PFSK-1 (cell line): ENCODE results near the gene WFDC1.

ENCODE experiments used
- FOXP2 ChIP-seq: optimal IDR thresholded peaks from 2 replicates; pipeline ENCODE3; 2011; ENCODE audit warnings: borderline replicate concordance, control low read depth, inconsistent platforms; ENCODE audit not compliant: insufficient read depth; ENCODE audit errors: extremely low read length, extremely low read depth
- POLR2AphosphoS5 ChIP-seq: IDR thresholded peaks from 2 replicates; pipeline ENCODE4 v1.6.1; 2012; ENCODE audit warnings: low read depth, mild to moderate bottlenecking, control low read depth, low read length, moderate library complexity
- SIN3A ChIP-seq: IDR thresholded peaks from 2 replicates; pipeline ENCODE4 v1.6.1; 2012; ENCODE audit warnings: mild to moderate bottlenecking, low read length, moderate library complexity, borderline replicate concordance; ENCODE audit not compliant: insufficient read depth
- TAF1 ChIP-seq: IDR thresholded peaks from 2 replicates; pipeline ENCODE4 v1.6.1; 2012; ENCODE audit warnings: low read length, control low read depth, borderline replicate concordance; ENCODE audit not compliant: insufficient read depth
- TF ChIP-seq, protein P1 (sequence below), 2 experiments: IDR thresholded peaks; 2 replicates each; pipeline versions ENCODE4 v1.6.1 to v1.8.0; 2011 to 2012; ENCODE audit warnings: low read depth in 2 of 2, low read length in 2 of 2, control low read depth in 1 of 2, inconsistent platforms in 1 of 2, mild to moderate bottlenecking in 1 of 2, moderate library complexity in 1 of 2; ENCODE audit not compliant: insufficient read depth in 1 of 2

The WFDC1 gene

GRCh38 chr16:84321932-84322331 lies 27.3 kb downstream of the WFDC1 start:
- TF ChIP-seq POLR2AphosphoS5 (no peak), SIN3A (no peak), FOXP2 (no peak)
- TF ChIP-seq, protein P1, sequence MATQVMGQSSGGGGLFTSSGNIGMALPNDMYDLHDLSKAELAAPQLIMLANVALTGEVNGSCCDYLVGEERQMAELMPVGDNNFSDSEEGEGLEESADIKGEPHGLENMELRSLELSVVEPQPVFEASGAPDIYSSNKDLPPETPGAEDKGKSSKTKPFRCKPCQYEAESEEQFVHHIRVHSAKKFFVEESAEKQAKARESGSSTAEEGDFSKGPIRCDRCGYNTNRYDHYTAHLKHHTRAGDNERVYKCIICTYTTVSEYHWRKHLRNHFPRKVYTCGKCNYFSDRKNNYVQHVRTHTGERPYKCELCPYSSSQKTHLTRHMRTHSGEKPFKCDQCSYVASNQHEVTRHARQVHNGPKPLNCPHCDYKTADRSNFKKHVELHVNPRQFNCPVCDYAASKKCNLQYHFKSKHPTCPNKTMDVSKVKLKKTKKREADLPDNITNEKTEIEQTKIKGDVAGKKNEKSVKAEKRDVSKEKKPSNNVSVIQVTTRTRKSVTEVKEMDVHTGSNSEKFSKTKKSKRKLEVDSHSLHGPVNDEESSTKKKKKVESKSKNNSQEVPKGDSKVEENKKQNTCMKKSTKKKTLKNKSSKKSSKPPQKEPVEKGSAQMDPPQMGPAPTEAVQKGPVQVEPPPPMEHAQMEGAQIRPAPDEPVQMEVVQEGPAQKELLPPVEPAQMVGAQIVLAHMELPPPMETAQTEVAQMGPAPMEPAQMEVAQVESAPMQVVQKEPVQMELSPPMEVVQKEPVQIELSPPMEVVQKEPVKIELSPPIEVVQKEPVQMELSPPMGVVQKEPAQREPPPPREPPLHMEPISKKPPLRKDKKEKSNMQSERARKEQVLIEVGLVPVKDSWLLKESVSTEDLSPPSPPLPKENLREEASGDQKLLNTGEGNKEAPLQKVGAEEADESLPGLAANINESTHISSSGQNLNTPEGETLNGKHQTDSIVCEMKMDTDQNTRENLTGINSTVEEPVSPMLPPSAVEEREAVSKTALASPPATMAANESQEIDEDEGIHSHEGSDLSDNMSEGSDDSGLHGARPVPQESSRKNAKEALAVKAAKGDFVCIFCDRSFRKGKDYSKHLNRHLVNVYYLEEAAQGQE (IDR thresholded peaks at IDR 0.05; ENCODE audit: insufficient read depth in 1 of 2, low read depth in 2 of 2, low read length in 2 of 2): no peak

DNA sequence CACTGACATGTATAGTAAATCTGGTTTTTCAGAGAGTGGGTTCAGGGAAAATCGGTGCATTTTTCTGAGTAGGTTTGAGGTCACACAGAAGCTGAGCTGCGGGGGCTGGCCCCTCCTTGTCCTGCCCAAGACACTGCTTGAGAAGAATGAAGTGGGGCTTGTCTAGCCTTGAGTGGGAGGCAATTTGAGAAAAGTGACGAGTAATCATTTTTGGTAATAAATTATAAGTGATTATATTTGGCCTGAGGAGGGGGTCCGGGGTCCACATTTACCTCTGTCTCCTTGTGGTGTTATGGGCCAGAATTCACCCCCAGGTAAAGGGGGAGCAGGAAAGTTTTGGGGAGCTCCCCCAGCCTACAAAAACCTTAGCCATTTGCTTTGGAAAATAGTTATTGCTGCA lies 28.1 kb downstream of the WFDC1 start:
- no peak for TF ChIP-seq FOXP2
- TF ChIP-seq, protein P1 (IDR thresholded peaks at IDR 0.05; ENCODE audit: insufficient read depth in 1 of 2, low read depth in 2 of 2, low read length in 2 of 2): no peak
- no peak for TF ChIP-seq SIN3A
- no peak for TF ChIP-seq POLR2AphosphoS5
- no peak for TF ChIP-seq TAF1

GRCh38 chr16:84323606-84324005 lies 28.9 kb downstream of the WFDC1 start:
- TF ChIP-seq FOXP2 (no peak), TAF1 (no peak), SIN3A (no peak), POLR2AphosphoS5 (no peak)
- TF ChIP-seq, protein P1 (IDR thresholded peaks at IDR 0.05; ENCODE audit: insufficient read depth in 1 of 2, low read depth in 2 of 2, low read length in 2 of 2): no peak

GRCh38 chr16:84324434-84325262 lies 30.0 kb downstream of the WFDC1 start:
- no peak for TF ChIP-seq SIN3A
- TF ChIP-seq, protein P1 (IDR thresholded peaks at IDR 0.05; ENCODE audit: insufficient read depth in 1 of 2, low read depth in 2 of 2, low read length in 2 of 2): no peak
- no peak for TF ChIP-seq POLR2AphosphoS5
- no peak for TF ChIP-seq TAF1

GRCh38 chr16:84326545-84326944 lies 31.9 kb downstream of the WFDC1 start:
- TF ChIP-seq POLR2AphosphoS5 (no peak), SIN3A (no peak), TAF1 (no peak), FOXP2 (no peak)
- TF ChIP-seq, protein P1 (IDR thresholded peaks at IDR 0.05; ENCODE audit: insufficient read depth in 1 of 2, low read depth in 2 of 2, low read length in 2 of 2): no peak
